Right lobe of liver (tissue), 4 donors: ENCODE data around the gene CDK11A.

Source experiments
- POLR2A ChIP-seq: fragments of 450-650 bp; IDR thresholded peaks from one replicate; pipeline ENCODE4 v1.6.1; 2017; ENCODE audit warnings: antibody characterized with exemption, mild to moderate bottlenecking
- TF ChIP-seq, protein P1 (sequence below), 4 donors: fragments of 200-600 bp in 3 of 4; fragments of 450-650 bp in 1 of 4; IDR thresholded peaks; one replicate each; pipeline versions ENCODE4 v1.5.1 to v1.8.0; 2016 to 2022; ENCODE audit warnings: antibody characterized with exemption in 4 of 4, mild to moderate bottlenecking in 2 of 4
- donor health status: DM: no; HTN: no; CAD: no.
- donor health status: DM: no; HTN: no; CAD: no.
- donor health status: DM: no; HTN: yes; CAD: no.

DNA sequence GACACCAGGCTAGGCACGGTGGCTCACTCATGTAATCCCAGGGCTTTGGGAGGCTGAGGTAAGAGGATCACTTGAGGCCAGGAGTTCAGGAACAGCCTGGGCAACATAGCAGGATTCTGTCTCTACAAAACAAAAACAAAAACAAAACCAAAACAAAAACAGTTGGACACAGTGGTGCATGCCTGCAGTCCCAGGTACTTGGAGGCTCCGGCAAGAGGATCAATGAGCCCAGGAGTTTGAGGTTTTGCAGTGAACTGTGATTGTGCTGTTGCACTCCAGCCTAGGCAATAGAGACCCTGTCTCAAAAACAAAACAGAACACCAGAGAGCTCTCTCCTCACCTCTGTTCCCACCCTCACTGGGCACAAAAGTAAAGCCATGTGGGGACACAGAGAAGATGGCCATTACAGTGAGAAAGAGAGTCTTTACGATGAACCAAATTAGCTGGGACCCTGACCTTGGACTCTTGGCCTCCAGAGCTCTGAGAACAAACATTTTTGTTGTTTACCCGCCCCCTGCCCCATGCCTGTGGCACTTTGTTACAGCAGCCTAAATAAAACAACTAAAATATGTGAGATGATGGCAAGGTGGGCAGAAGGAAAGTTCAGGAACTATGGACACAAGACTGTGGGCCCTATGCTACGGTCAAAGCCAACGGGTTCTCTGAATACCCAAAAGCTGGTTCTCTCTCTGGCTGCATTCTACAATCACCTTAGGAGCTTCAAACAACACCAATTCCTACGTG is 44.3 kb upstream of the CDK11A start:
- TF ChIP-seq, protein P1, sequence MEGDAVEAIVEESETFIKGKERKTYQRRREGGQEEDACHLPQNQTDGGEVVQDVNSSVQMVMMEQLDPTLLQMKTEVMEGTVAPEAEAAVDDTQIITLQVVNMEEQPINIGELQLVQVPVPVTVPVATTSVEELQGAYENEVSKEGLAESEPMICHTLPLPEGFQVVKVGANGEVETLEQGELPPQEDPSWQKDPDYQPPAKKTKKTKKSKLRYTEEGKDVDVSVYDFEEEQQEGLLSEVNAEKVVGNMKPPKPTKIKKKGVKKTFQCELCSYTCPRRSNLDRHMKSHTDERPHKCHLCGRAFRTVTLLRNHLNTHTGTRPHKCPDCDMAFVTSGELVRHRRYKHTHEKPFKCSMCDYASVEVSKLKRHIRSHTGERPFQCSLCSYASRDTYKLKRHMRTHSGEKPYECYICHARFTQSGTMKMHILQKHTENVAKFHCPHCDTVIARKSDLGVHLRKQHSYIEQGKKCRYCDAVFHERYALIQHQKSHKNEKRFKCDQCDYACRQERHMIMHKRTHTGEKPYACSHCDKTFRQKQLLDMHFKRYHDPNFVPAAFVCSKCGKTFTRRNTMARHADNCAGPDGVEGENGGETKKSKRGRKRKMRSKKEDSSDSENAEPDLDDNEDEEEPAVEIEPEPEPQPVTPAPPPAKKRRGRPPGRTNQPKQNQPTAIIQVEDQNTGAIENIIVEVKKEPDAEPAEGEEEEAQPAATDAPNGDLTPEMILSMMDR (IDR thresholded peaks at IDR 0.05): no peak
- TF ChIP-seq POLR2A: no peak
